Kasumi-1 (cell line): ENCODE results near the gene PDE4D.
"Not testable (repeated sequence)": the region's sequence is repeated elsewhere in the genome, so short reads cannot be mapped to it uniquely, and the experiment has no call there.

Experiments used
- DNase-seq, 2 experiments: peaks; one replicate each; lab custom pipeline; 2025; lab: John Stamatoyannopoulos, UW

The PDE4D gene

DNA sequence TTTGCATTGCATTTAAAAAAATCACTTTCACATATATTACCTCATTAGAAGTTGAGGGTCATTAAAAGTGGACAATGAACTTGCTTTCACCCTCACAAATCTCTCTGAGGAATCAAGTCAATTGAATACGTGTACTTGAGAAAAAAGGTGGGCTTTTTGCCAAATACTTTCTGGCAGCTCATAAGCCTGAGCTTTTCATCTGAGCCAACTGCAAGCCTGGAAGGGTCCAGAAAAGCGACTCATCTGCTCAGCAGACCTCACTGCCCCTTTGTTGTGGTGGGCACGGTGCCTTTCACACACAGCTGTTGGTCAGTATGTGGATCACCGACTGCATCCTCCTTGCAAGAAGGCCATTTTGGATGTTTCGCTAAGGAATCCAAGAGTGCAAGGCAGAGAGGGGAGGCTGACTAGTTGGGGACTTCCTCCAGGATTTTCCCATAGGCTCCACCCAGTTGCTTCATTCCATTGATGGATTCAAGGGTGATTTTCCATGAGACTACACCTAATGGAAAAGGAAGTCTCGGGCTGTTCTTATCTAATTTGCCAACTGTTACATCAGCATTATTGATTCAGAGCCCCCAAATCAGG, 564.7 kb downstream of the PDE4D start:
- DNase-seq, result no peak

DNA sequence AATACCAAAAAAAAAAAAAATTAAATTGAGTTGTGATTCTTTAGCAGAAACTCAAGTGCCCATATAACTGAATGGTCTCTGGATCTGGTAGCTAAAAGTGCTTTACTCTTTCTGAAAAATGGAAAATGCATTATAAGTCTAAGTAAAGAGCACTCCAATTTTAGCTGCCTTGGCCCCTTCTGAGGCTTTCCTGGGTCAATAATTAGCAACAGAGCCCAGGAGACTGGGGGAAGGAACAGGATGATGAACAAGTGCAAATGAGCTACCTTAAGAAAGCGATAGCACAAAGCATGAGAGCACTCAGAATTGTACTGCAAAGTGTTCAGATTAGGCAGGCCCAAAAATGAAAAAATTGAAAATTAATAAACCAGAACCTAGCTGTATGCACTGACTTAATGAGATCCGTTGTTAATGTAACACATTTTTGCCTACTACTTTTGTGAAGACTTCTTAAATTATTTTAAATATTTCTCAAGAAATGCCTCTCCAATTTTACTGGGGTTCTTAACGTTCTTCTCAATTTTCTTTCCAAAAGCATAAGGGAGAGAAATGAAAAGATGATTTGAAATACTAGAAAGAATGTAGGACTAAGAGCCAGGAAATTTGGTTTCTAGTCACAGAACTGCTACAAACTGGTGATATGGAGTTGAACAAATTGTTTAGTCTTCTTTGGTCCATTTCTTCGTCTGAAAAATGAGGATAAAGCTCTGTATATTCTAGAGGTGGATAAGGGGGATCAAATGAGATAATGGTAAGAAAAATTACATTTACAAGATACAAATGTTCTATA, 566.1 kb downstream of the PDE4D start:
- DNase-seq, result no peak

DNA sequence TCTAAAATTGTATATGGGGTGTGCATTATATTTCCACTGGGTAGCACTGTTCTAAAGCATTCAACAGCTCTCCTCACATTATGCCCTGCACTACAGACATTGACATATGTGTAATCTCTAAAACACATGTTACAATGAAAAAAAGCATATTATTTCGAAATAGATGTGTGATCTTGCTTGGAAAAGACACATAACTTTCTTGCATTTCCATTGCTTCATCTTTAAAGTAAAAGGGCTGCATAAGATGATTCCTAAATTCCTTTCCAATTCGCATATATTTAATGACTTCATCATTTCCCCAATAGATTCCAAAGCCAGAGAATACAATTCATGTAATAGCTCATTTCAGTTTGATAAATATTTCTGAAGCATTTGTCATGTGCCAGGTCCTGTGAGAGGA, 566.9 kb downstream of the PDE4D start:
- no peak for DNase-seq

DNA sequence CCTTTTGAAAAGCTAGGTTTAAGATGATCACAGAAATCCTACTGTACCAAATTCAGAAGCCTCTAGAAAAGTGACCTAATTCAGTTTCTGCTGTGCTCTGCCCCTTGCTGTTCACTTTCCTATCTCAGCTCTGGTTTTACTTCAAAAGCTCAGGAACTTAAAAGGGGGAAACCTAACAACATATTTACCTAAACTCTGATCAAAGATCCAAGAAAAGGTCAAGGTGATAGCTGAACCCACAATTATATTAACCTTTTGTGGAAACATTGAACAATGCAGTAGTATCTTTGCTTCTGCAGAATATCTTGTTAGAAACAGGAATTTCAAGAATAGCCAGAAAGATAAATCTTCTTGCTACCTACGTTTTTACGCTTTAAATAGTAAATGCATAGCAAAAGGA, 568.5 kb downstream of the PDE4D start:
- no peak for DNase-seq

DNA sequence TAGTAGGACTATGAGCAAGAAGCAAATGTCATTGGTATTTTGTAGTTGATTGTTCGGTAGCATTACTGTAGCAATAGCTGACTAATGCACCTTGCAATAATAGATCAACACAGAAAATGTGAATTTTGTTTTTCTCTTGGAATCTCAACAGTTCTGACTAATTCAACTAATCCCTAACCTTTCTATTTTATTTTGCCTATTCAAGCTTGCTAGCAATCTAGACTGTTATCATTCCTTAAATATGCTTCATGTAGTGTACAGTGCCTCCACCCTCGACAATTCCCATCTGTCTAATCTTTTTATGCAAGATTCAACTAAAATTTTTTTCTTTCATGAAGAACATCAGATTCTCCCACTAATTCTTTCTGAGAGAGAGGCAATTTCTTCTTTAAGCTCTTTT, 570.6 kb downstream of the PDE4D start:
- DNase-seq, result no peak

DNA sequence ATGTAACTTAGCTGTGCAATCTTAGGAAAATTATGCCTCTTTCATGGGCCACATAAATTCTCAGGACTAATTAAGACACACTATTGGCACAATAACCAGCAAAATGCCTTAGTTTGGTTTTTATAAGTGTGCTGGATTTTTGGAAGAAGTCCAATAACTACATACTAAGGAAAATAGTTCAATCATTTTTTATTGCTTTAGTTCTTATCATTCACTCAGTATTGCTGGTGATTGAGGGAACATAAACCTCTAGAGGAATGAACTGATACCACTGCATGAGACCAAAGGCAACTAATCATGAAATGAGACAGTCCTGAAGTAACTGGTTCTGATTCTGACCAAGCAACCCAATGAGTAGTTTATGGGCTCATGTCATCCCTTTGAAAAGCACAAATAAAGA, 571.5 kb downstream of the PDE4D start:
- no peak for DNase-seq

DNA sequence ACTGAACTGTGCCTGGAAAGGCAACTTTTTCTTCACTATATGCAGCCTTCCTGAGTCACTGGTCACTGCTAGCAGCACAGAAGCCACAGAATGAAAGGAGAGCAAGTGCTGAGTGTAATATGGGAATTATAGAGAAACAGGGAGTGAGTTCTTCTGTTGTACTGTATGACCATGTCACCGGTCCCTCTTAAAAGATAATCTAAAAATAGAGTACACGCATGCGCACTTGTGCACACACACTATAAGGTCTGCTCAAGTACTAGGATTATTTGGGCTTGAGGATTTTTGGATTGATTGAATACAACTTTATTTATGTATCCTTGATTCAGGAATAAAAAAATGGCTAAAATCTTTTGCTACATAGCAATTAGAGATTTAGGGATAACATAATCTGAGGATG, 571.9 kb downstream of the PDE4D start:
- DNase-seq, result no peak

DNA sequence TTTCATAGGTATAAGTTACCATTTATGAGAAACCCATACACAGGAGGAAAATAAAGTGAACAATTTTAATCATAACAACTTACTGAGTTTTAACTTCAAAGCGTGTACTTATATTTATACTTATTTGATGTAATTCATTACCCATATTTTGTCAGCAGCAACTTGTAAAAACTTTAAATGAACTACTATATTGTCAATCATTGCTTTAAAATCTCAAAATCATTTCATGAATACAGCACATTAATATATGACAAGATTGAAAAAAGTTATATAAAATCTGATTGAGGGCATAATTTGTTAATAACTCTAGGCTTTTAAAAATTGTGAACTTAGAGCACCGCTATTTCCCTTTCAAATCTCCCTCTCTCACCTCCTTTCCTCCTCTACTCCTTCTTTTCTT, 573.1 kb downstream of the PDE4D start:
- DNase-seq, result no peak

DNA sequence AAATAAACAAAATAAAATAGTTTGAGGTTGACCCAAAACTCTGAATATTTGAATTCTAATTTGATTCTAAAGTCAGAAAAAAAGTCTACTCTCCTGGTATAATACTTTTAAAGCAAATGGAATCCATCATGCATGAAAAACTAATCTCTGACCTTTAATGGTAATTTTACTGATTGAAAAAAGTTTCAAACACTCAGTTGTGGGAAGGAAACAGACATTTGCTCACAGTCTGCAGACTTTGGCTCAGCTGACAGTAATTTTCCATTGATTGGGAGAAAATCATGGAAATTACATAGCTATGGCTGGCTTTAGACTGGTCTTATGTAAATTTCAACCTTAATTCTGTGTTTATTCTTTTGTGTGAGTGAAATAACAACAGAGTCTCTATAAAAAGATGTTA, 574.3 kb downstream of the PDE4D start:
- DNase-seq, result no peak

DNA sequence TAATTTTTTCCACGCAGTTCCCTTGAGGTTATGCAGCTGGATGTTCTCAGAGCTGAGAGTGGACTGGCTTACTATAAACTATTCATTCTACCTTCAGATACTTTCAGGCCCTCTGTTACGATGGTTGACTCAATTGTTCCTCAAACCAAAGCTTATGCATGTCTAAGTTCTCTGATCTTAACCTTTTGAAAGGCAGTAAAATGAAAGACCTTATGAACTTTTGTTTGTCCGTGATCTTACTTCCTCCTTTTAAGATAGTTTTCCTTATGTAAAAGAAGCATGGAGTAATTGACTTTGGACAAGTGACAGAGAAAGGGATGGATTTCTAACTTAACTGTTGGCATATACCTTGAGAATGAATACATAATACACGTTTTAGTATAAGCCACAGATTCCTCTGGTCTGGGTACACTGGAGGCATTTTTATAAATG, 575.7 kb downstream of the PDE4D start:
- no peak for DNase-seq

DNA sequence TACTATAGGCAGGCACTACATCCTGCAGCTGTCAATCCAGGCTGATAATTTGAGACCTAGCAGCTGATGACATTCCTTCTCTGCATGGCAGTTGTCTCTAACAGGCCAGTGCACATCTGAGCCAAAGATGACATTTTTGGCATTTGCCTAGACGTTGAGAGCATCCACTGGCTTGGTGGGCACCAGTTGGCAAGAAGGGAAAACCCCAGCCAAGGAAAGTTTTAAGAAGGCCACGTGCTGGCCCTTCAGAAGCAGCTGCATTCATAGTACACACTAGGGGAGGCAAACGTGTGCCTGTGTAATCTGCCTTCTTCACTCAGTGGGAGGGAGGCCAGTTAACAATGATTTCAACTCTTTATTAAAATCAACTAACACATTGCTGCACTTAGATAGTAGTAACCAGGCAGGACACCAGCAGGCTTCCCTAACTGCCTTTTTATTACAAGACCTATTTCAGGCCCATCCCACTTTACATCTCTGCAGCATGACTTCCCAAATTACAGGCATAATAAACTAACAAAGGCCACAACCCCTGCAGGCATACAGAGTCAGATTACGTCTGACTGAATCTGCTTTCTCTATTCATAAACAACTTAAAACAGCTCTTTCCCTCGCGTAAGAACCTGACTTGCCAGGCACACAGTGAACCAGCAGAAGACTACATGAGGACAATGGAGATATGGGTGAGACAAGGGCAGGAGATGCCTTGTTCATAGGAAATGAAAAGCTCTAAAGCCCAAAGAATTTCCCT, 576.3 kb downstream of the PDE4D start:
- DNase-seq, result no peak

DNA sequence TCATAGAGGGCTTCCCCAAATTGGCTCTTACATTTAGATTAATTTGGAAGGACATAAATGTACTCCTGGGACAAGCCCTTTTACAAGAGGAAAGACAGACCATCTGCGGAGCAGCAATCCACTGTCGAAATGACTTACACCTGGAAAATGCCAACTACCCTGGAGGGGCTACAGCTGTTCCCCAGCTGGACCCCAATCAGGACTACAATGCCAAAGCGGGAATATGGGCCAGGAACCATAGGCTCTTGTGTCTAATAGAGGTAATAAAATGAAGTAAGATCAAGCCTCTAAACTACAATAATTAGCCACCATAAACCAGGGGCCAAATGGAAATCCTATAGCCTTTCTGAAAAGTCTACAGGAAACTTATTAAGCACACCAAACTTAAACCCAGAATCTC, 581.3 kb downstream of the PDE4D start:
- DNase-seq, result no peak

DNA sequence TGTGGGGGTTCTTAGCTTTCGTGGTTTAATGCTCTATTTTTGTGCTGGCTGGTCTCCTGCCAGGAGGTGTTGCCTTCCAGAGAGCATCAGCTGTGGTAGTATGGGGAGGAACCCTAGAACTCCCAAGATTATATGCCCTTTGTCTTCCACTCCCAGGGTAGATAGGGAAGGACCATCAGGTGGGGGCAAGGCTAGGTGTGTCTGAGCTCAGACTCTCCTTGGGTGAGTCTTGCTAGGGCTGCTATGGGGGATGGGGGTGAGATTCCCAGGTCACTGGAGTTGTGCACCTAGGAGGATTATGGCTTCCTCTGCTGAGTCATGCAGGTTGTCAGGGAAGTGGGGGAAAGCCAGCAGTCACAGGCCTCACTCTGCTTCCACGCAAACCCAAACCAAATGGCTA, 584.8 kb downstream of the PDE4D start:
- DNase-seq, result not testable (repeated sequence)

DNA sequence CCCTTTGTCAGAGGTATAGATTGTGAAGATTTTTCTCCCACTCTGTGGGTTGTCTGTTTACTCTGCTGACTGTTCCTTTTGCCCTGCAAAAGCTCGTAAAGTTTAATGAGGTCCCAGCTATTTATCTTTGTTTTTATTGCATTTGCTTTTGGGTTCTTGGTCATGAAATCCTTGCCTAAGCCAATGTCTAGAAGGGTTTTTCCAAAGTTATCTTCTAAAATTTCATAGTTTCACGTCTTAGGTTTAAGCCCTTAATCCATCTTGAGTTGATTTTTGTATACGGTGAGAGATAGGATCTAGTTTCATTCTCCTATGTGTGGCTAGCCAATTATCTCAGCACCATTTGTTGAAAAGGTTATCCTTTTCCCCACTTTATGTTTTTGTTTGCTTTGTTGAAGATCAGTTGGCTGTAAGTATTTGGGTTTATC, 590.2 kb downstream of the PDE4D start:
- DNase-seq, result not testable (repeated sequence)

DNA sequence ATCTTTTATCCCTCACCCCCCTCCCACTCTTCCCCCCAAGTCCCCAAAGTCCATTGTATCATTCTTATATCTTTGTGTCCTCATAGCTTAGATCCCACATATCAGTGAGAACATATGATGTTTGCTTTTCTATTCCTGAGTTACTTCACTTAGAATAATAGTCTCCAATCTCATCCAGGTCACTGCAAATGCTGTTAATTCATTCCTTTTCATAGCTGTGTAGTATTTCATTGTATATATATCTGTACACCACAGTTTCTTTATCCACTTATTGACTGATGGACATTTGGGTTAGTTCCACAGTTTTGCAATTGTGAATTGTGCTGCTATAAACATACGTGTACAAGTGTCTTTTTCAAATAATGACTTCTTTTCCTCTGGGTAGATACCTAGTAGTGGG, 591.0 kb downstream of the PDE4D start:
- not testable (repeated sequence) for DNase-seq

DNA sequence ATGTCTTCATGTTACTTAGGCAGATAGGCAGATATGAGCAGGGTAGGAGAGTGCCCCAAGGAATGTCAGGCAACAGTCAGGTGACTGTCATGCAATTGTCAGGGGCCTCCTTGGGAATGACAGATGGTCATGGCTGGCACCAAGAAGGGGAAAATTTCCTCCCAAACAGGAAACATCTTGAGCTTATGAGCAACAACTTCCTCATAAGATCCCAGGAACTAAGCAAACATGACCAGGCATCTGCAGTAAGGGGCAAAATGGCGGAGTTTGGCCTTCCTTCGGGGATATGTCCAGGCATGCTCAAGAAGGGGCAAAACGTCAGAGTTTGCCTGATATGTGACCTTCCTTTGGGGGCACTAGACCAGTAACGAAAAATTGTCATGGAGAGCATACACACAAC, 591.8 kb downstream of the PDE4D start:
- DNase-seq, result peak; percentile 37 to 60

DNA sequence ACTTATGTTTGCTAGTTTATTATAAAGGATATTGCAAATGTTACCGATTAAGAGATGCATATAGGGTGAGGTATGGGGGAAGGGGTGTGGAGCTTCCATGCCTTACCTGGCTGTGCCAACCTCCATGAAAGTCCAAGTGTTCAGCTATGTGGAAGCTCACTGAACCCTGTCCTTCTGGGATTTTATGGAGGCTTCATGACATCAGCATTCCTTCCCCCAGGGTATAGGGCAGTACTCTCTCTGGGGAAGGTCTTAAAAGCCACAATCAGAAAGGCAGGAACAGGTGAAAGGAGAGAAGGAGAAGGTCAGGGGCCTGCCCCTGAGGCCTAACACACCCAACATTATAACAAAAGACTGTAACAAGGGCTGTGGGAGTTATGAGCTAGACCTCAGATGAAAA, 592.6 kb downstream of the PDE4D start:
- DNase-seq, result no peak

DNA sequence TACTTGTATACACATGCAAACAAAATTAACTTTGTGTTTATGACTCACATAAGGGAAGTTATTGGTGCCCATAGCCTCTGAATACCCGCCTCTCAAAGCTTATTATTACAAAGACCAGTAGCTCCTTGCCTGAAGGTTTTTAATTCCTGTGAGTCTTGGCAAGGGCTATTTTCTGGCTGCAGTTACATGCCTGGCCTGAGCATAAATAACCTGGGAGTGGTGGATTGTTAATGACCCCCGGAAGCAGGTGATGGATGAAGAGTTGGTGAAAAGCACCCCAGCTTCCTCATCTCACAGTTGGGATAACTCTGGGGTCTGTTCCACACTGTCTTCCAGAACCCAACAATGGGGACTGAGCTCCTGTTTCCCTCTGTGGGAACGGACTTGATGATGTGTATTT, 594.5 kb downstream of the PDE4D start:
- DNase-seq, result no peak

DNA sequence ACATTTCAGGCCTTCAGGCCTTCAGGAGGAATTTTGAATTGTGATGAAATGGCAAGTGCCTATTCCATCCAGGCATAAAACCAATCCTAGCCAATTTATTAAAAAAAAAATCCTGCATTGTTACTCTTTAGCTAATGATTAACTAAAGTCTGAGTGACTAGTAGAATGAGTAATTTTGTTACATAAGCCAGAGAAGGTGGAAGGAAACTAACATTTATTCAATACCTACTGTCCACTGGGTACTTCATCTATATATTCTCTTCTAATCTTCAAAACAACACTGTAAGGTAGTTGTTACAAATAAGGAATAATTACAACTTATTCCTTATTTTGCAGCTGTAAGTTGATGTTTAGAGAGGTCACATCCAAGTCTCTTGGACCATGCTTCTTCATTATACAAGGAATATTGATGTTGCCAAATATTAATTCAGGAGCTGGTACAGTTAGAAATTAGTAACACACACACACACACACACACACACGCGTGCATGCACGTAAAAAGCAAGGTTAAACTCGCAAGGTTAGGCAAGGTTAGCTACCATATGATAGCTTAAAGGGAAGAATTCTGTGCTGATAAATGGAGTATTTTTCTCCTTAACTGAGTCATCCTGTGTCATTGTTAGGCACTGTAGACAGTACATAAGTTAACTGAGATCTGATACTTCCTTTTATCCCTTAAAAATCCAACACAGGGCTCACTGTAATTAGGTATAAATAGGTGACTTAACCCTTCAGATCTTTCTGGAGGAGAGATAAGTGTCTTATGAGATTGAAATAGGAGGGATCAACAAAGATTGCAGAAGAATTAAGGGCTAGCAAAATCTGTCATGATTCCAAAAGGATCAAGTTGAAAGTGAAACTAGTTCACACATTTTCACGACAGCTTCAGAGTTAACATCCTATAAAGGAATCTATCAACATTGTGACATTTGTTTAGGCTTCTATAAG, 596.9 kb downstream of the PDE4D start:
- peak; percentile 2 to 20 for DNase-seq

DNA sequence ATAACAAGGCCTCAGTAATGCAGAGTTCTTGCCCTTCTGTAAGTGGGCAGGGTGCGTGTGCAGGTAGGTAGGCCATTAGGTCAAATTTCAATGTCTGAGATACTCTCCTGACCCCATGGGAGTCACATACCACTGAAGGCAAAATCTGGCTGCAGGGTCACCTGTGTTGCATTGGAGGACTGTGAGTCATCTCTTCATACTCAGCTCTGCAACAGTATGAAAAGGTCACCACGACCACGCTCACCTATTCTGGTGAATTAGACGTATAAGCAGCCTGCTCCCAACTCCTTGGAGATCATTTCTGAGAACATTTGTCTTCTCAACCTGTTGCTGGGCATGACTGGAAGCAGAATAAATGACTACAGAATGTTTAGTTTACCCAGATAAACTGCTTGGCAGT, 599.8 kb downstream of the PDE4D start:
- no peak for DNase-seq

DNA sequence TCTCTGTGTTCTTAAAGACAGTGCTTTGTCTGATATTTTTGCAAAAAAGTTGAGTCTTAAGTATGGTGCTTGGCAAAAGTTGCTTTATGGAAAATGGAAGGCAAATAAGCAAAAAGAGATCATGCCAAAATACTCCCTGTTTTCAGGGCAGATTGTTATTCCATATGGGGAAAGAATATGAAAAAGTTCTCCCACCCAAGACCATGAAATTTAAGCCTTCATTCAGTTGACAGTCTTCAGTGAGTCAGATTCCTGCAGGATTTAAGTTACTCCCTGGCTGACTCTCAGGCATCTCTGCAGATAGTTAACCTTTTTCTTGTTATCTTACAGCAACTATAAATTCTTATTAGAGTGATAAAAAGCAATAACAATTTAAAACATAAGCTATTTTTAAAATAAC, 601.6 kb downstream of the PDE4D start:
- no peak for DNase-seq

DNA sequence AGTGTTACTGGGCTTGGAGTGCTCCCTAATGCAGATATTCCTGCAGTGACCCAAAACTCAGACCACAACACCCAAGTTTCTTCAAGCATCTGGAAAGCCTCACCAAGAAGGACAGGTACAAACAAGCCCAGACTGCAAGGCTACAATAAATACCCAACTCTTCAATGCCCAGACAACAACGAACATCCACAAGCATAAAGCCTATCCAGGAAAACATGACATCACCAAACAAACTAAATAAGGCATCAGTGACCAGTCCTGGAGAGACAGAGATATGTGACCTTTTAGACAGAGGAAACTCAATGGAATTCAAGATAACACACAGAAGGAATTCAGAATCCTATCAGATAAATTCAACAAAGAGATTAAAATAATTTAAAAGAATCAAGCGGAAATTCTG, 605.6 kb downstream of the PDE4D start:
- no peak for DNase-seq
